K562 (cell line): ENCODE data around the gene CELF4. TPM values are rescaled to one million over a fixed set of nuclear protein-coding genes. Genes with fewer than 3 reads are reported as not detected.

Source experiments
- ATAC-seq: fragments of 200-7000 bp; cut with Tn5 transposase; 3 replicates; pipeline ENCODE4 v1.9.1; 2020; ENCODE audit warnings: moderate library complexity
- BruUV-seq: library from RNA; stranded (reverse); fragments of 400-500 nt; replicated peaks from 2 replicates; lab custom pipeline; 2021; lab: Mats Ljungman, UMichigan
- CTCF ChIA-PET: fragments of 300-600 bp; formaldehyde crosslinking; extraction: SDS; loops from one replicate; lab custom pipeline; 2021; ENCODE audit warnings: low intra/inter-chr PET ratio; lab: Yijun Ruan, JAX
- POLR2A ChIA-PET: fragments of 300-600, 350-650 bp; sonication (Branson Sonifier 250); formaldehyde crosslinking; extraction: SDS; loops from one replicate; lab custom pipeline; 2021; ENCODE audit warnings: antibody characterized with exemption, inconsistent platforms; lab: Yijun Ruan, JAX
- DNase-seq, 4 experiments: peaks; one replicate each; pipeline versions ENCODE4 v3.0.0 to v3.0.0-alpha.2; 2011 to 2018; ENCODE audit warnings: low spot score in 3 of 4, mixed read lengths in 3 of 4; ENCODE audit errors: extremely low read depth in 1 of 4
- FAIRE-seq: peaks from 2 replicates; lab custom pipeline; 2011; peaks lifted over from hg19 to GRCh38; lab: Jason Lieb, UNC
- H2AFZ ChIP-seq: 2 replicates; pipeline ENCODE4 v1.6.0; 2011; ENCODE audit warnings: low read depth, low read length, control low read depth, inconsistent platforms
- H3K27ac ChIP-seq: fragments of 200-600 bp; 3 replicates; pipeline ENCODE4 v1.8.0; 2011; ENCODE audit warnings: low read depth, mild to moderate bottlenecking, control low read depth, inconsistent platforms, low read length, moderate library complexity, mixed read lengths; ENCODE audit errors: extremely low read depth
- H3K27me3 ChIP-seq, 2 experiments: fragments of 300-600 bp in 1 of 2; 2 replicates in 1 of 2; 3 replicates in 1 of 2; pipeline versions ENCODE4 v1.6.0 to v1.8.0; 2011; ENCODE audit warnings: inconsistent platforms in 2 of 2, low read length in 2 of 2, mild to moderate bottlenecking in 1 of 2, mixed read lengths in 1 of 2, moderate library complexity in 1 of 2; ENCODE audit not compliant: control insufficient read depth in 2 of 2, insufficient read depth in 2 of 2
- H3K36me3 ChIP-seq: fragments of 300-600 bp; 3 replicates; pipeline ENCODE4 v1.8.0; 2011; ENCODE audit warnings: mild to moderate bottlenecking, low read length, inconsistent platforms; ENCODE audit not compliant: control insufficient read depth, insufficient read depth
- H3K4me1 ChIP-seq, 2 experiments: fragments of 200-600 bp in 1 of 2; replicated peaks in 1 of 2; 2 replicates in 1 of 2; 3 replicates in 1 of 2; pipeline versions ENCODE4 v1.5.1 to v1.8.0; 2011; ENCODE audit warnings: inconsistent platforms in 2 of 2, low read length in 2 of 2, mild to moderate bottlenecking in 1 of 2, mixed read lengths in 1 of 2, moderate library complexity in 1 of 2; ENCODE audit not compliant: control insufficient read depth in 2 of 2, insufficient read depth in 2 of 2
- H3K4me2 ChIP-seq: 2 replicates; pipeline ENCODE4 v1.6.1; 2011; ENCODE audit warnings: low read length, control low read depth, inconsistent platforms, mixed read lengths; ENCODE audit not compliant: insufficient read depth
- H3K4me3 ChIP-seq: fragments of 200-600 bp; sonication (generic), shearing (Covaris generic); 2 replicates; pipeline ENCODE4 v1.5.1; 2016; ENCODE audit warnings: control low read depth, inconsistent platforms
- H3K79me2 ChIP-seq: fragments of 200-600 bp; 3 replicates; pipeline ENCODE4 v1.8.0; 2011; ENCODE audit warnings: low read length, inconsistent platforms; ENCODE audit not compliant: control insufficient read depth, insufficient read depth
- H3K9ac ChIP-seq, 2 experiments: 2 replicates each; pipeline versions ENCODE4 v1.6.0 to v1.6.1; 2011; ENCODE audit warnings: low read depth in 2 of 2, low read length in 2 of 2, control low read depth in 1 of 2, inconsistent platforms in 1 of 2, mild to moderate bottlenecking in 1 of 2, mixed read lengths in 1 of 2; ENCODE audit not compliant: insufficient read depth in 1 of 2
- H3K9me1 ChIP-seq: one replicate; pipeline ENCODE4 v1.6.0; 2011; ENCODE audit warnings: inconsistent platforms, mild to moderate bottlenecking, low read length, moderate library complexity; ENCODE audit not compliant: control insufficient read depth, insufficient read depth
- H3K9me3 ChIP-seq: replicated peaks from 2 replicates; pipeline ENCODE4 v1.5.1; 2011; ENCODE audit warnings: low read depth, low read length, inconsistent platforms; ENCODE audit not compliant: control insufficient read depth, insufficient read depth
- H4K20me1 ChIP-seq: replicated peaks from 2 replicates; pipeline ENCODE4 v1.6.1; 2011; ENCODE audit warnings: low read length, inconsistent platforms, mixed read lengths; ENCODE audit not compliant: control insufficient read depth, insufficient read depth
- AFF4 ChIP-seq: sonication (generic); formaldehyde crosslinking; IDR thresholded peaks from 2 replicates; pipeline ENCODE4 v1.8.0; 2023; ENCODE audit warnings: mild to moderate bottlenecking, missing genetic modification reagents
- ASH1L ChIP-seq: fragments of 450-650 bp; IDR thresholded peaks from 2 replicates; pipeline ENCODE4 v1.6.1; 2018; ENCODE audit warnings: borderline replicate concordance, mild to moderate bottlenecking, low read depth; ENCODE audit not compliant: partially characterized antibody
- BMI1 ChIP-seq: fragments of 150-350 bp; IDR thresholded peaks from 2 replicates; pipeline ENCODE4 v1.6.1; 2014; ENCODE audit warnings: low read length
- BRF2 ChIP-seq: IDR thresholded peaks from 3 replicates; pipeline ENCODE4 v1.6.1; 2011; ENCODE audit warnings: borderline replicate concordance, mild to moderate bottlenecking; ENCODE audit not compliant: insufficient read length, insufficient read depth
- GMEB1 ChIP-seq: fragments of 250-450 bp; sonication (Bioruptor Pico); IDR thresholded peaks from 2 replicates; pipeline ENCODE4 v1.4.0; 2020; ENCODE audit warnings: mild to moderate bottlenecking
- LEF1 ChIP-seq: fragments of 450-650 bp; IDR thresholded peaks from 2 replicates; pipeline ENCODE4 v1.6.1; 2016; ENCODE audit warnings: mild to moderate bottlenecking
- MCM5 ChIP-seq: fragments of 450-650 bp; IDR thresholded peaks from 2 replicates; pipeline ENCODE4 v1.6.1; 2016; ENCODE audit warnings: low read depth
- POLR3A ChIP-seq: IDR thresholded peaks from 2 replicates; pipeline ENCODE4 v1.6.1; 2011; ENCODE audit warnings: borderline replicate concordance, mild to moderate bottlenecking, moderate library complexity; ENCODE audit not compliant: insufficient read length, insufficient read depth; ENCODE audit errors: extremely low read depth
- SIN3B ChIP-seq: fragments of 450-650 bp; IDR thresholded peaks from 2 replicates; pipeline ENCODE4 v1.6.1; 2017; ENCODE audit warnings: low read depth, mild to moderate bottlenecking, moderate library complexity
- THRB ChIP-seq: fragments of 450-650 bp; formaldehyde crosslinking; conservative IDR thresholded peaks from 2 replicates; pipeline ENCODE4 v1.4.0; 2022; ENCODE audit warnings: mild to moderate bottlenecking, missing genetic modification characterization
- ZBTB17 ChIP-seq: fragments of 450-650 bp; formaldehyde crosslinking; IDR thresholded peaks from 2 replicates; pipeline ENCODE4 v1.4.0; 2020; ENCODE audit warnings: mild to moderate bottlenecking
- WGBS: fragments of 100-300 bp; shearing (Covaris generic); methylation state at CpG from one replicate; pipeline ENCODE4 v1.1.6; 2016; ENCODE audit warnings: low coverage, mixed read lengths; ENCODE audit not compliant: insufficient coverage; ENCODE audit errors: missing lambda C conversion rate; 5-methylcytosine and 5-hydroxymethylcytosine counted together
- in situ Hi-C: fragments of 300-500 bp; cut with MboI; formaldehyde crosslinking; loops from 4 replicates; pipeline ENCODE4 v1.15.0; 2018; ENCODE audit warnings: inconsistent platforms, mixed read lengths
- intact Hi-C: fragments of 100-400 bp; cut with micrococcal nuclease; formaldehyde crosslinking; loops from 2 replicates; pipeline ENCODE4 v1.14.2; 2022
- polyA plus RNA-seq, 8 experiments: library from polyadenylated mRNA; depleted of rRNA in 4 of 8; stranded (reverse) in 5 of 8; unstranded in 3 of 8; fragments of >200 nt; fragmentation: Nextera tagmentation in 2 of 8; fragmentation: Illumina TruSeq in 1 of 8; extraction: Ambion mirVana in 2 of 8; extraction: Trizol in 1 of 8; gene quantifications; 2 replicates each; pipeline versions ENCODE4 v1.2.1 to v1.2.3, GENCODE V29; 2011 to 2014; ENCODE audit warnings: inconsistent platforms in 1 of 8, missing spikeins in 1 of 8
- total RNA-seq, 7 experiments: library from RNA; depleted of rRNA in 6 of 7; stranded (reverse); fragments of >200 nt in 6 of 7; fragmentation: Illumina TruSeq in 2 of 7; extraction: Trizol in 2 of 7; gene quantifications; 2 replicates each; pipeline versions ENCODE4 v1.2.1 to v1.2.3, GENCODE V29; 2011 to 2021; ENCODE audit warnings: low replicate concordance in 1 of 7

Gene CELF4
- total and polyA plus RNA-seq, 9 of the 15 experiments (the other 6 are each of a cell fraction or from before 2014, with no cell fraction given), result 0.04 to 0.24 (median 0.07) TPM; not detected in 3

- Histone ChIP-seq H2AFZ (no peak overlapping the region), H3K36me3 (no peaks in the 10 kb centered on the region), H3K9ac (no peak overlapping the region), H3K79me2 (no peaks in the 10 kb centered on the region), H3K9me1 (no peaks in the 10 kb centered on the region), H3K27me3 (peaks cover 0 to 13% of the 10 kb centered on the region in 2 experiments; a peak in 1 of 5 replicates), H3K27ac (no peak overlapping the region), H3K9me3 (no peaks in the 10 kb centered on the region), H4K20me1 (no peaks in the 10 kb centered on the region; the same call in none of the 2 replicates), H3K4me2 (no peak overlapping the region), H3K4me3 (no peak overlapping the region), H3K4me1 (no peaks in the 10 kb centered on the region)
- no peak for DNase-seq
- in situ Hi-C loops, result no loop called here
- ChIA-PET POLR2A (no interaction called here), CTCF (no interaction called here)
- no peak for ATAC-seq
- no peak for FAIRE-seq
- intact Hi-C loops, result no loop called here
- under 1% methylated on average over 21 of the region's 21 CpGs for WGBS
- BruUV-seq, result no TSS peak
- TF ChIP-seq BMI1 (no peak), LEF1 (no peak), BRF2 (no peak), SIN3B (no peak), MCM5 (no peak), ZBTB17 (CRISPR knock-in tag) (no peak), POLR3A (no peak), AFF4 (no peak), THRB (CRISPR knock-in tag) (no peak), ASH1L (no peak), GMEB1 (no peak)
Observed at GRCh38 chr18:37362158-37362890, 203.3 kb downstream of the CELF4 start.
